NCI-H1048 (cell line): ENCODE measurements around the gene ETFA.

Experiments
- DNase-seq: peaks from one replicate; lab custom pipeline; 2025; lab: John Stamatoyannopoulos, UW

Gene ETFA

DNA sequence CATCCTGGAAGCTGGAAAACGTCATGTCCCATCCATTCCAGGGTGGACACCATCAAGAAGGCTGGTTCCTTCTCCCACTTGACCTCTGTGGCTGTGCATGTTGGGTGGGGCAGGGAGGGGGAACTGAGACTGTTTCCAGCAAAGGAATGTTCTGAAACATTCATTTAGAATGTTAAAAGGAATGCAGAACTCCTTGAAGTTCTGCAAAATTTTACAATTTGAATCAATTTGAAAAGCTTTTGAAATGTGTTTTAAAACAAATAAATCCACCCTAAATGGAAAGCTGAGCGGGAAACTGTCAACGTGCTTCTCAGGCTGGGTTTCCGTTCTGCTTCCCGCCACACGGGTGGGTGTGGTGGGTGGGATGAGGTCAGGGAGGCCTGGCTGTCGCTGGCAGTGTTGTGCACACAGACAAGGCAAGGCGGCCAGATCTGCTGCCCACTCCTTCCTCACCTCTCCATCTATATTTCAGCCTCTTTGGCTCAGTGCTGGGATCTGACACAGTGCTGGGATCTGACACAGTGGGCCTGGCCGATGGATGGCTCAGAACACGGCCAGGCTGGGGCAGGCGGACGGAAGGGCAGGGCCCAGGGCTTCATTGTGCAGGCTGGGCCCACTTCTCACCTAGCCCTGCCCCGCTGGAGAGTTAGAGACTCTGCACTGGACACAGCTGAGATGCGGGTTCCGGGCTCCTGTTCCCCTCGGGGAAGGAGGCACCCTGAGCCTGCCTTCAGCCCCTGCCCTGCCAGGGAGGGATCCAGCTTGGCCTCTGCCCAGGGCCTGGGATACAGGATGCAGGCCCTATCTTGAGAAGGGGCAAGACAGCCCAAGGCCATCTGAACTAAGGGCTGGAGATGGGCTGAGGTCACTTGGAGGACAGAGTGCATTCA, 141.1 kb downstream of the ETFA start:
- DNase-seq, result no peak

DNA sequence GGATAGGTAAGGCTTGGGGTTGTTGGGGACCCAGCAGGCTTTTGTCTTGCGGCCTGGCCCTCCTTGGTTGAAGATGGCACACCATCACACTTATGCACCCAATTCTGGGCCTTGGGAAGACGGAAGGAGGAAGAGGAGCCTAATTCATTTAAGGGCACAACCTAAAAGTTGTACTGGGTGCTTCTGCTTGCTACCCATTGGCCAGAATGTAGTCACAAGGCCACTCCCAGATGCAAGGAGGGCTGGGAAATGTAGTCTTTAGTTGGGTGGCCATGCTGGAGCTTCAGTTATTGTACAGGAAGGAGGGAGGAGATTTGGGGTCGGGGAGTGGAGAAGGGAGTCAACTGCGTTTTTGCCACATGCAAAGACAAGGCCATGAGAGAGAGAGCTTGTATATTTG, 142.3 kb downstream of the ETFA start:
- DNase-seq, result no peak

DNA sequence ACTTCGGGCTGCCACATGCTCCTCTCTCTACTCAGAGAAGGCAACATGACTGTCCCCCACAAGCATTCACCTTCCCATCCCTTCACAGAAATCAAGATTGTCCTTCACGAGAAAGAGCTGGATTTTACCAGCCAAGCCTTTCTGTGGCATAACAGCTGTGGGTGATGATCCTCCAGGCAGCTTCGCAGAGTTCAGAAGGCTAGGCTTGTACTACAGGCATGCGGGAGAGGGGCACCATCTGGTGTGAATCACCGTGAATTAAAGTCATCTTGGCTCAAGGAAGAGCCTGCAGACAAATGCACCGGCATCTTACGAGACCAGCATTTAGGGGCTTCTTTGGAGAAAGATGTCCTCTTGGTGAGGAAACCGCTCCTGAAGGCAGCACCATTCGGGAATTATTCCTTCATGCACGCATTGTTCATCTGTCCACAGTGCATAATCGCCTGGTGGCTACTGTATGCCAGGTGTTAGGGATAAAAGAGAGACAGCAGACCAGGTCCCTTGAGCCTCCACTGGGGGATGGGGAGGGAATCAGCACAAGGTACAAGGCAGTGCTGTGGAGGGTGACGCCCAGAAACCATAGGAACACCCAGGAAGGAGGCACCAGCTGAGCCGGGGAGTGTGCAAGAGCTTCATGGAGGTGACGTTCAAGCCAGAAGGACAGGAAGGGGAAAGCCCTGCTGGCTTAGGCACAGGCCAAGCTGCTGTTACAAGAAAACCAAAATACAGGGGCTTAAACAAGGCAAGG, 142.9 kb downstream of the ETFA start:
- no peak for DNase-seq

DNA sequence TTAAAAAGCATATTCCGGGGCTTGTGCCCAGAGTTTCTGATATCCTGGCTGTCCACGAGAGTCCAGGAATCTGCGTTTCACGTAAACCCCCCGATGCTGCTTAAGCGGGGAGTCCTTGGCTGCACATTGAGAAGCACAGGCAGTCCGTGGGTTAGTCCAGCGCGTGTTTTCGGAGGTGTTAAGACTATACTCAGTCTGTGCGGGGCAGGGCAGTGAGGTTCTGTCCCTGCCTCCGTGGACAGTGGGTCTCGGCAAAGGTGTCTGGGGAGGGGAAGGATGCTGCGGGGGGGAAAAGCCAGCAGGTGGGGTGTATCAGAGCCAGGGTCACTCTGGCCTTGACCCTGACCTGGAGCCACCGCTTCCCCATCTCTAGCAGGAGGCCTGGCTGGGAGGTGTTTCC, 145.3 kb downstream of the ETFA start:
- DNase-seq, result no peak
